SK-N-MC (cell line): Measurements from ENCODE around the gene C2CD4D.

Source experiments
- DNase-seq: peaks from one replicate; pipeline ENCODE4 v3.0.0-alpha.2; 2011; ENCODE audit warnings: low read depth, low spot score
- H3K27ac ChIP-seq: fragments of 200-600 bp; sonication (generic); 2 replicates; pipeline ENCODE4 v1.5.1; 2016; ENCODE audit warnings: mixed run types
- H3K36me3 ChIP-seq: fragments of 200-600 bp; sonication (generic); 2 replicates; pipeline ENCODE4 v1.6.1; 2017; ENCODE audit warnings: antibody characterized with exemption, low read length, mixed read lengths; ENCODE audit not compliant: insufficient read depth
- H3K4me3 ChIP-seq: fragments of 200-600 bp; sonication (generic); 2 replicates; pipeline ENCODE4 v1.5.1; 2016
- H3K9ac ChIP-seq: fragments of 200-600 bp; sonication (generic); 2 replicates; pipeline ENCODE4 v1.8.0; 2017; ENCODE audit warnings: mixed run types, mixed read lengths; ENCODE audit not compliant: insufficient read length
- H3K9me3 ChIP-seq: fragments of 200-600 bp; sonication (generic); 2 replicates; pipeline ENCODE4 v1.6.1; 2017; ENCODE audit warnings: low read depth, mild to moderate bottlenecking, antibody characterized with exemption, low read length, moderate library complexity, mixed read lengths
- EZH2 ChIP-seq: fragments of 200-600 bp; sonication (generic); IDR thresholded peaks from one replicate; pipeline ENCODE4 v1.6.1; 2017; ENCODE audit warnings: antibody characterized with exemption
- FOXP2 ChIP-seq: optimal IDR thresholded peaks from 2 replicates; pipeline ENCODE3; 2011; ENCODE audit warnings: mild to moderate bottlenecking, moderate library complexity; ENCODE audit not compliant: insufficient read depth; ENCODE audit errors: extremely low read length, control extremely low read depth
- POLR2AphosphoS5 ChIP-seq: IDR thresholded peaks from 2 replicates; pipeline ENCODE4 v1.6.1; 2012; ENCODE audit warnings: mild to moderate bottlenecking, low read depth, low read length, borderline replicate concordance

Gene C2CD4D

DNA sequence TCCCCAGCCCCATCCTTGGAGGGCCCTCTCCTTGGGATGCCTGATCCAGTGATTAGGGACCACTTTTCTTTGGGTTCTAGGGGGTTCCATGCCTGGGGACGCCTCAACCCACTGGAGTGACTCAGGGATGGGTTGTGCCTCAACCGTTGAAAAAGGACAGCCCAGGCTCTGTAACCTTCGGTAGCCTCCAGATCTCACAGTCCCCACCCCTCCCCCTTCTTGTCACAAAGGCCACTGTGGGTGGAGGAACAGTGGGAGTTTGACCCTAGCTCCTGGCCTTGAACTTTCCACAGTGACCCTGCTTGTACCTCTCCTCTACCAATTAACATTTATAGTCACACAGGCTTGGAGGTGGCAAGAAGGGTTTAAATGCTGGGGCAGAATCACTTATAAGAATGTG is 5.4 kb downstream of the C2CD4D start:
- H3K4me3 ChIP-seq: no peak overlapping the region
- no peaks in the 10 kb centered on the region for H3K9me3 ChIP-seq
- TF ChIP-seq POLR2AphosphoS5 (no peak), EZH2 (no peak), FOXP2 (no peak)
- no peaks in the 10 kb centered on the region for H3K36me3 ChIP-seq
- H3K9ac ChIP-seq: no peak overlapping the region
- DNase-seq: no peak
- H3K27ac ChIP-seq: no peak overlapping the region

DNA sequence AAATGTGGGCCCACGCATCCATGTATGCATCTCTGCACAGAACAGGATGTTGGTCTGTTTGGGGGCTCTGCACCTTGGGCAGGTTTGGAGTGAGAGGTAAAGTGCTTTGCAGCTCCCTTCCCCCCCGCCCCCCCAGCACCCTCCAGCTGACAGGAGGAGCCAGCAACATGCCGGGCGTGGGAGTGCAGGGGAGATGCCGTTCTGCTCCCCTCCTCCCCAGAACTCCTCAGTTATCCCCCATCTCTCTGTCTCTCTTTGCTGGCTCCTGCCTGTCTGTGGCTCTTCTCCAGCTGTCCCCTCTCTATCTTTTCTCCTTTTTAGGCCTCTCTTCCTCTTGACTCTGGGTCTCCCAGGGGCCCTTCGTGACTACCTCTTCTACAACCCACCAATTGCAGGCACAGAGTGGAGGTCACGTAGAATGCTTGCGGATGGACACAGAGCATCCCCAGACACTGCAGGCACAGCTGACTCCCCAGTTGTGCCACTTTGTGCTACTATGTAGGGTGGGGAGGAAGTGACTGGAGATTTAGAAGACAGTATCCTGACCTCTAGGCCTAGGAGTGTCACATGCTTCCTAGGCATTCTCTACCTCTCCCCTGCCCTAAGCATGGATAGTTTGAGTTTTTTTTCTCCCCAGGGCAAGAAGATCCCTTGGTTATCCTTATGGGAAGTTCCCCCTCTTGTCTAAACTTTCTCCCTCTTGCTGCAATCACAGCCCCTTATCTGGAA is 6.3 kb downstream of the C2CD4D start:
- no peak for DNase-seq
- no peak overlapping the region for H3K9ac ChIP-seq
- H3K36me3 ChIP-seq: no peaks in the 10 kb centered on the region
- no peak for TF ChIP-seq EZH2
- no peak for TF ChIP-seq FOXP2
- no peak for TF ChIP-seq POLR2AphosphoS5
- H3K4me3 ChIP-seq: no peak overlapping the region
- no peaks in the 10 kb centered on the region for H3K9me3 ChIP-seq
- no peak overlapping the region for H3K27ac ChIP-seq

DNA sequence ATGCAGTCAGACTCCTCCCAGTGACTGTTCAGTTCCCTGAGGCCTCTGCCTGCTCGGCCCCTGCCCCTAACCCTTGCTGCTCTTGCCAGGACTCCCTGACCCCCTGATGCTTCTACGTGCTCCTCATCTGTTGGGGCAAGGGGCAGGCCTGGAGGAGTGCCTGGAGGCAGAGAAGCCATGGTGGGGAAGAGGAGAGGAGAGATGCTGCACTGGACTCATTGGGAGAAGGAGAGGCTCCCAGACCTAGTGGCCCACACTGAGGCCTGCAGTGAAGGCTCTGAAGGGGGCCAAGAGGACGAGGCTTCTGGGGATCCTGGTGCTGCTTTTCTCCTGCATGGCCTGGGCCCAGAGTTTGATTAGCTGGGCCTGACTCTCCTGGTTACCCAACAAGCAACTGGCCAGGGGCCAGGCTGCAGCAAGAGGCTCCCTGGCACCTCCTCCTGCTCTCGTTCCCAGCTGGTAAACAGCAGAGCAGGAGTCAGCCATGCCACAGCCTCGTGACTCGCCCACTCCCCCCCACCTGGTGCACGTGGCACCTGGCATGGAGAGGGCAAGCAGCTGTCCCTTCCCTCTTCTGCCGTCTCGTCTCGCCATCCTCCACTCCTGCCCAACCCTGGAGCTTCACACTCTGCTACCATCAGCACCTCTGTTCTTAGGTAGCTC is 7.2 kb downstream of the C2CD4D start:
- Histone ChIP-seq H3K9me3 (no peaks in the 10 kb centered on the region), H3K36me3 (no peaks in the 10 kb centered on the region), H3K27ac (no peak overlapping the region), H3K4me3 (no peak overlapping the region), H3K9ac (no peak overlapping the region)
- TF ChIP-seq EZH2 (no peak), POLR2AphosphoS5 (no peak), FOXP2 (no peak)
- no peak for DNase-seq

DNA sequence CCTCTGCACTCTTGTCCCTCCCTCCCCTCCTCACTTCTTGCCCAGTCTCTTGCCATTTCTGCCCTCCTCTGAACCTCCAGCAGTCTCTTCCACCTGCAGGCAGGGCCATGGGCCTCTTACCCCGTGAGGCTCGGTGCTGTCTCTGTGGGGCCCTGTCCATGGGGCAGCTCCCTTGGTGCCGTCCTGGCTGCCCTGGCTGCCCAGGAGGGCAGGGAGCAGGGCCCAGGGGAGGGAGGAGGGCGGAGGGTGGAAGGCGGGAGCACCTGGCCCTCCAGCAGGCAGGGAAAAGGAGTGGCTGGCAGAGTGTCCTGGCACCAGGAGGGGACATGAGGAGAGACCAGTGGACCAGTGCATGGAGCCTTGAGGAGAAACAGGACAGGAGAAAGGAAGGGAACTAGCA is 8.0 kb downstream of the C2CD4D start, which contains the start of gene RORC:
TSS of gene RORC (minus strand) at position 198 of the 400 bp plus-strand sequence. CDS start at position 160, 38 bp downstream.
- H3K36me3 ChIP-seq: no peaks in the 10 kb centered on the region
- no peak for TF ChIP-seq FOXP2
- no peak for TF ChIP-seq EZH2
- no peak for TF ChIP-seq POLR2AphosphoS5
- no peak within 1 kb of the TSS for H3K27ac ChIP-seq
- no peak for DNase-seq
- no peaks in the 10 kb centered on the region for H3K9me3 ChIP-seq
- H3K9ac ChIP-seq: no peak within 1 kb of the TSS
- no peak within 1 kb of the TSS for H3K4me3 ChIP-seq

DNA sequence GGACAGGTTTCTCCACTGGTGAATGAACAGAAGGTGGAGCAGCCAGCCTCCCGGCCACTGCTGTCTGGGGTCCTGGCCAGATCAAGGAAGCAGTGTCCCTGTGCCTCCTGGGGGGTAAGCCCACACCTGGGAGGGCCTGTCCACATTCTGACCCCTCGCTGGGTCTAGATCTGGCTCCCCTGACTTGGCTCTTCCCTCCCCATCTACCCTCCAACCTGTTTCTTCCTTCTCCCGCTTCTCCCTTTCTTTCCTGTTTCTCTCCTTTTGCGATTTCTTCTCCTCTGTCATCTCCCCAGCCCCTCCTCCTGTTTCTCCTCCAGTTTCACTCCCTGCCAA is 8.4 kb downstream of the C2CD4D start:
- Histone ChIP-seq H3K36me3 (no peaks in the 10 kb centered on the region), H3K9me3 (no peaks in the 10 kb centered on the region), H3K9ac (no peak overlapping the region), H3K4me3 (no peak overlapping the region), H3K27ac (no peak overlapping the region)
- no peak for DNase-seq
- no peak for TF ChIP-seq EZH2

DNA sequence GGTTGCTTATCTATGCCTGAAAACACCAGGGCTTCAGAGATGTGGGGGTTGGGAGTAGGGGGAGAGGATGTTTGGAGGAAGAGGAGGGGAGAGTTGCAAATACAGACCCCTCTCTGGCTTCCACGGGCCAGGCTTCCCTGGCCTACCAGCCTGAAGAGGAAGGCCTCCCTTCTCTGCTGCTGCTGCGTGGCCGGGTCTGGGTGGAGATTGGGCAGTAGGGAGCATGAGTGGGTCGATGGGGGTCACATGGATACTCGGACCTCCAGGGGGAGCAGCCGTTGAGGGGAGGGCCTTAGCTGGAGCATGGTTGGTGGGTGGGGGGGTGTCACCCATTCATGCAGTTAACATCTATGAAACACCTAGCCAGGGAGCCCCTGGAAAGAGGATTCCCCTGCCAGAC is 9.6 kb downstream of the C2CD4D start:
- DNase-seq: no peak
- no peak for TF ChIP-seq EZH2
- no peak for TF ChIP-seq FOXP2
- TF ChIP-seq POLR2AphosphoS5: no peak
- Histone ChIP-seq H3K27ac (no peak overlapping the region), H3K9ac (no peak overlapping the region), H3K9me3 (no peaks in the 10 kb centered on the region), H3K4me3 (no peak overlapping the region), H3K36me3 (no peaks in the 10 kb centered on the region)

DNA sequence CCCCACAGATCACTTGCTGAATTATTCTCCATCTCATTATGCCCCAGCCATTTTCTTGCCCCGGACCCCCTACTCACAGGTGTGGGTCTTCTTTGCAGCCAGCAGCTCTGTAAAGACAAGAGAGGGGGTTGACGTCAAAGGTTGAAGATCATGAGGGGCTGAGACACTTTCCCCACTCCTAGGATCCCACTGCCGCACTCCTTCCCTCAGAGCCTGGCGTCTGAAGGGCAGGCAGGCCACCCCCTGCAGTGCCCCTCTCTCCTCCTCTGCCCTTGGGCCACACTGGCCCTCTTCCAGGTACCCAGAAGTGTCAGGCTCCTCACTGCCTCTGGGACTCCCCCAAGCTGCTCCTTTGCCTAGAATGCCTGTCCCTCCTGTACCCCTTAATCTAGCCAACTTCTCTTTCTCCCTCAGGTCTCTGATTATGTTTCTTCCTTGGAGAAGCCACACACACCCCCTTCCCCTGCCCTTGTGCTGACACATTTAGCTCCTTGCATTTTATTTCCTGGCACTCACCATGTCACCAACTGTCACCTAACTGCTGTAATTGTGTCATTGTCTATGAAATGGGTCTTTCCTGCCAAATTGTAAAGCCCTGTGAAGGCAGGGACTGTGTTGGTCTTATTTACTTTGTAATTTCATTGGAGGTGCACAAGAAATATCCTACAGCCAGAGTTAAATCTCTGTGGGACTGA is 10.1 kb downstream of the C2CD4D start:
- Histone ChIP-seq H3K9ac (no peak overlapping the region), H3K27ac (no peak overlapping the region), H3K36me3 (no peaks in the 10 kb centered on the region), H3K4me3 (peak overlapping the region; percentile 9; the same call in 1 of the 2 replicates), H3K9me3 (no peaks in the 10 kb centered on the region)
- no peak for DNase-seq
- TF ChIP-seq FOXP2 (no peak), POLR2AphosphoS5 (no peak), EZH2 (no peak)

DNA sequence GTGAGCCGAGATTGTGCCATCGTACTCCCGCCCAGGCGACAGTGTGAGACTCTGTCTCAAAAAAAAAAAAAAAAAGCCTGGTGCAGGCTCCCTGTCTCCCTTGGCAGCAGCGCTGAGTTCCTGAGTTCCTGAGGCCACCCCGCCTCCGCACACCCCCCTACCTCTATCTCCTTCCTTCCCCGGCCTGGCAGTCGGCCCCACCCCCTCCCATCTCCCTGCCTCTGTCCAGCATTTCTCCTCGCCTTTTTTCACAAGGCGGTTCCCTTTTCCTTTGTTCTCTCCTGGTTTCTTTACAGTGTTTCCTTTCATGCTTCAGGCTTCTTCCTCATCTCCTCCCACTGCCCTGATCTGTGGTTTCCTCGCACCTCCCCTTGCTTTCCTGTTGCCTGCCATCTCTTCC is 10.7 kb downstream of the C2CD4D start:
- Histone ChIP-seq H3K9ac (no peak overlapping the region), H3K36me3 (no peaks in the 10 kb centered on the region), H3K4me3 (peak overlapping the region; percentile 9; the same call in 1 of the 2 replicates), H3K9me3 (no peaks in the 10 kb centered on the region), H3K27ac (no peak overlapping the region)
- peak; percentile 12 for DNase-seq
- TF ChIP-seq FOXP2: no peak
- no peak for TF ChIP-seq EZH2
- TF ChIP-seq POLR2AphosphoS5: no peak
